Panc1 (cell line): ENCODE measurements around the gene ATE1.

ENCODE experiments used
- CTCF ChIP-seq: fragments of 450-650 bp; IDR thresholded peaks from 2 replicates; pipeline ENCODE4 v1.5.1; 2017; ENCODE audit warnings: mild to moderate bottlenecking
- POLR2AphosphoS5 ChIP-seq: IDR thresholded peaks from 2 replicates; pipeline ENCODE4 v1.6.1; 2012; ENCODE audit warnings: mild to moderate bottlenecking, low read depth, low read length, moderate library complexity
- REST ChIP-seq, 2 experiments: IDR thresholded peaks; 2 replicates each; pipeline ENCODE4 v1.6.1; 2011 to 2012; ENCODE audit warnings: low read depth in 2 of 2, control low read depth in 1 of 2, low read length in 1 of 2, mild to moderate bottlenecking in 1 of 2, moderate library complexity in 1 of 2; ENCODE audit not compliant: insufficient read depth in 1 of 2

GRCh38 chr10:121886997-121887622 is 40.7 kb downstream of the ATE1 start:
- TF ChIP-seq CTCF = peak; percentile 94
- TF ChIP-seq POLR2AphosphoS5 = no peak
- no peak for TF ChIP-seq REST (IDR thresholded peaks at IDR 0.05; ENCODE audit: insufficient read depth in 1 of 2, low read depth in 2 of 2, low read length in 1 of 2)
